Memory B cell (primary cell): Measurements from ENCODE around the gene MS4A1.
"Not testable (repeated sequence)": the region's sequence is repeated elsewhere in the genome, so short reads cannot be mapped to it uniquely, and the experiment has no call there.

ENCODE experiments used
- ATAC-seq: fragments of 150-1000 bp; cut with Tn5 transposase; 2 replicates; pipeline ENCODE4 v1.10.0; 2021; ENCODE audit warnings: low read depth, mild to moderate bottlenecking, moderate library complexity
- DNase-seq, 2 donors: peaks; one replicate each; pipeline ENCODE4 v3.0.0; 2022; ENCODE audit warnings: low spot score in 2 of 2
- H3K27ac Mint-ChIP-seq: one replicate; pipeline ENCODE4 v1.8.0; 2022; ENCODE audit warnings: mild to moderate bottlenecking, moderate library complexity, mixed read lengths
- H3K27me3 Mint-ChIP-seq: one replicate; pipeline ENCODE4 v1.8.0; 2022; ENCODE audit warnings: mixed read lengths
- H3K36me3 Mint-ChIP-seq: one replicate; pipeline ENCODE4 v1.8.0; 2022; ENCODE audit warnings: mild to moderate bottlenecking, mixed read lengths
- H3K4me1 Mint-ChIP-seq: one replicate; pipeline ENCODE4 v1.8.0; 2022; ENCODE audit warnings: mixed read lengths
- H3K4me3 Mint-ChIP-seq: one replicate; pipeline ENCODE4 v1.8.0; 2022; ENCODE audit warnings: mild to moderate bottlenecking, moderate library complexity, mixed read lengths
- H3K9me3 Mint-ChIP-seq: one replicate; pipeline ENCODE4 v1.8.0; 2022; ENCODE audit warnings: mixed read lengths

Gene MS4A1

GRCh38 chr11:60455531-60456042, at the start of gene MS4A1:
Gene MS4A1 (plus strand): TSS chr11:60455847. CDS start chr11:60462375, 6,528 bp downstream.
- ATAC-seq (peak; percentile 85), DNase-seq (peak; percentile 65 to 88)
- H3K4me3 Mint-ChIP-seq: peak within 1 kb of the TSS; percentile 94
- no peaks in the 10 kb centered on the region for H3K27me3 Mint-ChIP-seq
- H3K4me1 Mint-ChIP-seq: peaks cover 41% of the 10 kb centered on the region
- no peaks in the 10 kb centered on the region for H3K9me3 Mint-ChIP-seq
- H3K36me3 Mint-ChIP-seq: peaks cover 33% of the 10 kb centered on the region
- peak within 1 kb of the TSS; percentile 95 for H3K27ac Mint-ChIP-seq

- Mint-ChIP-seq H3K9me3 (peaks cover 5% of the 10 kb centered on the region), H3K27me3 (no peaks in the 10 kb centered on the region), H3K27ac (no peak overlapping the region), H3K36me3 (peaks cover 11% of the 10 kb centered on the region), H3K4me1 (peaks cover 16% of the 10 kb centered on the region), H3K4me3 (no peak overlapping the region)
- DNase-seq (no peak), ATAC-seq (no peak)
Observed at GRCh38 chr11:60420015-60420414, 35.6 kb upstream of the MS4A1 start.

DNA sequence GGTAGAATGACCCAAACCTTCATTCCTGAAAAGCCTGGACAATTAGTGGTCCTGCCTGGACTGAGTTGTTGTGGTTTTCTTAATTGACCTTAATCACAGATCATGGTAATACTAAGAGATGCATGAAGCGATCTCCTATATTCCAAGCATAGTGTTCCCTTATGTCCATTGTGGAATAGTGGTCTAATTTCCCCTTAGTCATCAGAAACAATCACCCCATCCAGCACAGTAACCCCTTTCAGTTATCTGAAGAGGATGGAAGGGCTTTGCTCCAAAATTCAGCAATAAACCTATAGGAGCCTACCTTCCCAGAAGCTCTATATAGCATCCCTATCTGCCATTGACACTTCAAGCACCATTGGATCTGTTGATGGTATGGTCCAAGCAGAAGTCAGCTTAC, 33.0 kb upstream of the MS4A1 start:
- Mint-ChIP-seq H3K27ac (no peak overlapping the region), H3K9me3 (peaks cover 5% of the 10 kb centered on the region), H3K4me3 (no peak overlapping the region), H3K27me3 (no peaks in the 10 kb centered on the region), H3K36me3 (peaks cover 5% of the 10 kb centered on the region), H3K4me1 (peaks cover 8% of the 10 kb centered on the region)
- ATAC-seq (no peak), DNase-seq (no peak)

- no peaks in the 10 kb centered on the region for H3K36me3 Mint-ChIP-seq
- peaks cover 8% of the 10 kb centered on the region for H3K4me1 Mint-ChIP-seq
- ATAC-seq: no peak
- H3K27me3 Mint-ChIP-seq: no peaks in the 10 kb centered on the region
- no peaks in the 10 kb centered on the region for H3K9me3 Mint-ChIP-seq
- no peak overlapping the region for H3K4me3 Mint-ChIP-seq
- no peak overlapping the region for H3K27ac Mint-ChIP-seq
- DNase-seq: no peak
Observed at GRCh38 chr11:60428517-60428916, 27.1 kb upstream of the MS4A1 start.

GRCh38 chr11:60429272-60429671, 26.4 kb upstream of the MS4A1 start, which contains the start of gene MS4A5:
Gene MS4A5 (plus strand): TSS chr11:60429572. CDS start chr11:60429675, 103 bp downstream.
- Mint-ChIP-seq H3K36me3 (no peaks in the 10 kb centered on the region), H3K27me3 (no peaks in the 10 kb centered on the region), H3K27ac (no peak within 1 kb of the TSS), H3K4me1 (peaks cover 13% of the 10 kb centered on the region), H3K4me3 (no peak within 1 kb of the TSS), H3K9me3 (no peaks in the 10 kb centered on the region)
- DNase-seq (no peak), ATAC-seq (no peak)

GRCh38 chr11:60431251-60431650, 24.4 kb upstream of the MS4A1 start:
- no peak for ATAC-seq
- Mint-ChIP-seq H3K27ac (no peak overlapping the region), H3K4me1 (peaks cover 13% of the 10 kb centered on the region), H3K27me3 (no peaks in the 10 kb centered on the region), H3K9me3 (no peaks in the 10 kb centered on the region), H3K4me3 (no peak overlapping the region), H3K36me3 (no peaks in the 10 kb centered on the region)
- no peak for DNase-seq

GRCh38 chr11:60433401-60433800, 22.2 kb upstream of the MS4A1 start:
- H3K4me1 Mint-ChIP-seq: peaks cover 13% of the 10 kb centered on the region
- ATAC-seq: no peak
- H3K4me3 Mint-ChIP-seq: no peak overlapping the region
- no peak overlapping the region for H3K27ac Mint-ChIP-seq
- no peaks in the 10 kb centered on the region for H3K36me3 Mint-ChIP-seq
- no peaks in the 10 kb centered on the region for H3K27me3 Mint-ChIP-seq
- H3K9me3 Mint-ChIP-seq: no peaks in the 10 kb centered on the region
- no peak for DNase-seq

DNA sequence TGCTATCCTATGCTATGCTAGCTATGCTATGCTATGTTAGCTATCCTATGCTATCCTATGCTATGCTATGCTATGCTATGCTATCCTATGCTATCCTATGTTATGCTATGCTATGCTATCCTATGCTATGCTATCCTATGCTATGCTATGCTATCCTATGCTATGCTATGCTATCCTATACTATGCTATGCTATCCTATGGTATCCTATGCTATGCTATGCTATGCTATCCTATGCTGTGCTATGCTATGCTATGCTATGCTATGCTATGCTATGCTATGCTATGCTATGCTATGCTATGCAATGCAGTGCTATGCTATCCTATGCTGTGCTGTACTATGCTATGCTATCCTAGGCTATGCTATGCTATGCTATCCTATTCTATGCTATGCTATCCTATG, 8.6 kb upstream of the MS4A1 start:
- Mint-ChIP-seq H3K27me3 (no peaks in the 10 kb centered on the region), H3K36me3 (no peaks in the 10 kb centered on the region), H3K9me3 (no peaks in the 10 kb centered on the region), H3K27ac (peak overlapping the region; percentile 11), H3K4me3 (peak overlapping the region; percentile 54), H3K4me1 (peaks cover 33% of the 10 kb centered on the region)
- no peak for DNase-seq
- ATAC-seq: no peak

- peak overlapping the region; percentile 11 for H3K27ac Mint-ChIP-seq
- H3K27me3 Mint-ChIP-seq: no peaks in the 10 kb centered on the region
- no peaks in the 10 kb centered on the region for H3K9me3 Mint-ChIP-seq
- no peak for ATAC-seq
- H3K4me1 Mint-ChIP-seq: peaks cover 30% of the 10 kb centered on the region
- no peaks in the 10 kb centered on the region for H3K36me3 Mint-ChIP-seq
- H3K4me3 Mint-ChIP-seq: no peak overlapping the region
- no peak for DNase-seq
Observed at GRCh38 chr11:60447846-60448245, 7.8 kb upstream of the MS4A1 start.

- H3K27ac Mint-ChIP-seq, H3K36me3 Mint-ChIP-seq, H3K27me3 Mint-ChIP-seq, H3K9me3 Mint-ChIP-seq, ATAC-seq, DNase-seq, H3K4me3 Mint-ChIP-seq: not testable (repeated sequence)
- H3K4me1 Mint-ChIP-seq: peaks cover 35% of the 10 kb centered on the region
Observed at GRCh38 chr11:60451185-60451584, 4.5 kb upstream of the MS4A1 start.

DNA sequence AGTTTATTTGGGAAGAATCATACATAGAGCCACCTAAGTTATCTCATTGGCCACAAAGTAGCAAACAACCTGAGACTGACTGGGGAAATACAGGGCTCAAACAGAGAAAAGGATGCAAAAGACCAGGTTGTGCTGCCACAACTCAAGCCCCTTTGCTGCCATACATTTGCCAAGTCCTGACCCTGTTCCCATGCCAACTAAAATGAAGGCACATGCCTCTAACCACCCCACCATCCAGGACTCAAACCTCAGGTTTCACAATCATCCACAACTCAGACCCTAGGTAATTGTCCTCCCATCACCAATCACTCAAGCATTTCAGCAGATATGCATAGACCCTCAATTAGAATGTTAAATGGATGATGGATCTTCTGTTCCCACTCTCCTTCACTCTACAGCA, 1.4 kb upstream of the MS4A1 start:
- Mint-ChIP-seq H3K4me3 (peak overlapping the region; percentile 52), H3K9me3 (no peaks in the 10 kb centered on the region), H3K27ac (peak overlapping the region; percentile 95), H3K27me3 (no peaks in the 10 kb centered on the region), H3K4me1 (peaks cover 35% of the 10 kb centered on the region), H3K36me3 (peaks cover 27% of the 10 kb centered on the region)
- ATAC-seq (no peak), DNase-seq (no peak)

DNA sequence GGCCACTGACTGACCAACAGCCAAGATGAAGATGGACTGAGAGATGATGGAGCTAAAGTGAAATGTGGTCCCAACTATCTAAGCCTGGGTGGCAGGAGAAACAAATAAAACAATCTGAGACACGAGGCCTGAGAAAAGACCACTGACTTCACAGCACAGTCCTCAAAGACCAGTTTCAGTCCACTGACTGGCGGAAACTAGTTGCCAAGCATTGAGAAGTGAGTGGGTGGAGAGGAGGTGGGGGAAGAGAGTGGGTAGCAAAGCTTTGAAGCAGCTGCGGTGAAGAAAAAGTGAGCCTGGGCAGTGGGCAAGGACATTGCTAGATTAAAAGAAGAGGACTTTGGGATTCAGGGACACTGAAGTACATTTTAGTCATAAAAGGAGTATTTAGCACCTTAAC, 1.9 kb downstream of the MS4A1 start:
- ATAC-seq: peak; percentile 18
- Mint-ChIP-seq H3K27me3 (no peaks in the 10 kb centered on the region), H3K4me1 (peaks cover 54% of the 10 kb centered on the region), H3K36me3 (peaks cover 37% of the 10 kb centered on the region), H3K9me3 (no peaks in the 10 kb centered on the region), H3K27ac (peak overlapping the region; percentile 95), H3K4me3 (peak overlapping the region; percentile 94)
- no peak for DNase-seq

DNA sequence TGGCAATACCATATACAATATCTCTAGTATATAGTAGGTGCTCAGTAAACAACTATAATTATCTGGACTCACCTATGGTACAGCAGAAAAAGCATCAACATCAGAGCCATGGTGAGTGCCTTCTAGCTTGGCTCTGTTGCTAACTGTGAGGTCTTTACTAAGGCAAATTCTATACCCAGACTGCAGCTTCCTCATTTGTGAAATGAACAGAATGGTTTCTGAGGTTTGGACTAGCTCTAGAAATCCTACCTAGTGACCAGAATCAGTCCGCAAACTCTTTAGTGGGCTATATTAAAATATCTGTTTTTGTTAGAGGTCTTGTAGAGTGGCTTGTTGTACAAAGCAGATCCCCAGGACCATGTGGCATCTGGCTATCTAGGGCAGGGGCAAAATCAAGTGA, 3.7 kb downstream of the MS4A1 start:
- H3K4me3 Mint-ChIP-seq: peak overlapping the region; percentile 92

DNA sequence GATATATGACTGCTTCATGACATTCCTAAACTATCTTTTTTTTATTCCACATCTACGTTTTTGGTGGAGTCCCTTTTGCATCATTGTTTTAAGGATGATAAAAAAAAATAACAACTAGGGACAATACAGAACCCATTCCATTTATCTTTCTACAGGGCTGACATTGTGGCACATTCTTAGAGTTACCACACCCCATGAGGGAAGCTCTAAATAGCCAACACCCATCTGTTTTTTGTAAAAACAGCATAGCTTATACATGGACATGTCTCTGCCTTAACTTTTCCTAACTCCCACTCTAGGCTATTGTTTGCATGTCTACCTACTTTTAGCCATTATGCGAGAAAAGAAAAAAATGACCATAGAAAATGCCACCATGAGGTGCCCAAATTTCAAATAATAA, 13.2 kb downstream of the MS4A1 start:
- no peak for ATAC-seq
- Mint-ChIP-seq H3K27ac (peak overlapping the region; percentile 83), H3K4me1 (peaks cover 32% of the 10 kb centered on the region)

More for the DNA sequence above, 3.7 kb downstream of the MS4A1 start:
- Mint-ChIP-seq H3K27me3 (no peaks in the 10 kb centered on the region), H3K9me3 (no peaks in the 10 kb centered on the region), H3K36me3 (peaks cover 52% of the 10 kb centered on the region), H3K27ac (peak overlapping the region; percentile 95), H3K4me1 (peaks cover 58% of the 10 kb centered on the region)
- ATAC-seq (peak; percentile 23), DNase-seq (no peak)

GRCh38 chr11:60469723-60470122, 14.1 kb downstream of the MS4A1 start:
- H3K4me1 Mint-ChIP-seq: peaks cover 29% of the 10 kb centered on the region
- peaks cover 3% of the 10 kb centered on the region for H3K9me3 Mint-ChIP-seq
- no peak overlapping the region for H3K4me3 Mint-ChIP-seq
- peaks cover 41% of the 10 kb centered on the region for H3K36me3 Mint-ChIP-seq
- H3K27me3 Mint-ChIP-seq: no peaks in the 10 kb centered on the region
- ATAC-seq (peak; percentile 34), DNase-seq (no peak)
- H3K27ac Mint-ChIP-seq: peak overlapping the region; percentile 83

More for the DNA sequence above, 13.2 kb downstream of the MS4A1 start:
- Mint-ChIP-seq H3K9me3 (peaks cover 3% of the 10 kb centered on the region), H3K27me3 (no peaks in the 10 kb centered on the region), H3K36me3 (peaks cover 49% of the 10 kb centered on the region), H3K4me3 (no peak overlapping the region)
- no peak for DNase-seq
